HG02870 (cell line): ENCODE measurements around the gene MYH10.

Experiments used
- ATAC-seq: cut with Tn5 transposase; IDR thresholded peaks from one replicate; pipeline ENCODE4 v1.9.1; 2021; ENCODE audit warnings: mild to moderate bottlenecking, moderate library complexity; ENCODE audit not compliant: unreplicated experiment

The MYH10 gene

DNA sequence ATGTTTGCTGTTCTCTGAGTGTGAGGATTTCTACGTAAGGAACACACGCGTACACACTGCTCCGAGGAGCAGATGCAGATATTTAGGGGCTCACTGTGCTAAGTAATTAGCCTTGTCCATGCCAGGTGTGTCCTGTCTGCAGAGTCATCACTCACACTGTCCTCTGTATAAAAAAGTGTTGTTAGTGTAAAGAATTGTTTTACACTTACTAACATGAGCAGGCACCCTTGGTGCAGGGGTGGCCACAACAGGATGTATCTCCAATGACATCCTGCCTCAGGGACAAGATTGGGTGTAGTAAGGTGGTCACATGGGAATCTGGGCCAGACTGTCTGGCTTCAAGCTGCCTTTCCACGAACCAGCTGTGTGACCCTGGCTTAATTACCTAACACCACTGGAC is 130.9 kb downstream of the MYH10 start:
- no peak for ATAC-seq

DNA sequence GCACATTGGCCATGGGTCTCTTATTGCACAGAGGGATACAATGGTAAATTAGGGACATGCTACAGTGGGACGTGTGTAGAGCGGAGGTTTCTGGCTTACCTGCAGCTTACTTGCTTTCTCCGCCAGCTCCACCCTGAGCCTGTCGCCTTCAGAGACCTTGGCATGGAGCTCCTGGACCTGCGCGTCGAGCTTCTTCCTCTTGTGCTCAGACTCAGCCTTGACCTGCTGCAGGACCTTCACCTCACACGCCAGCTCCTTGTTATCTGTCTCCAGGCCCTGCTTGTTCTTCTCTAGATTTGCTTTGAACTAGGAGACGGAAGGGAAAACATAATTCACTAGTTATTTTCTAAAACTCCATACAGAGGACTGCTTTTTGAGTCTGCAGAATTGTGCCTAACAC is 131.4 kb downstream of the MYH10 start:
- no peak for ATAC-seq

GRCh38 chr17:8496081-8496480 is 134.4 kb downstream of the MYH10 start:
- no peak for ATAC-seq

- no peak for ATAC-seq
Observed at GRCh38 chr17:8494506-8495111, 135.9 kb downstream of the MYH10 start.

DNA sequence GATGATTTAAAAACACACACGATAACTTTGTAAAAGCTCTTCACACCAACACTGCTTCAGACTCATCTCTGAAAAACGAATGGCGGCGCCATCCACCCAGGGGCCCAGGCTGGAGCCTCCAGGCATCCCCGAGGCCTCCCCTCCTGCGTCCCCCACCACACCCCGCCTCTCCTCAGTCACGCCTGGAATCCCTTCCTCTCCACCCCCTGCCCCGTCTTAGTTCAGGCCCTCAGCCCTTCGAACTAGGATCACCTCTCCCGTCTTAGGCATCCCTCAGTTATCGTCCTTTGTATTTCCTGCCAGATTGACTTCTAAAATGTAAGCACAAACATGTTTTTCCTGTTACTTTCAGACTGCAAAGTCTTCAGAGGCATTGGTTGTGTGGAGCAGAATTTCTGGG is 136.5 kb downstream of the MYH10 start:
- ATAC-seq: no peak

DNA sequence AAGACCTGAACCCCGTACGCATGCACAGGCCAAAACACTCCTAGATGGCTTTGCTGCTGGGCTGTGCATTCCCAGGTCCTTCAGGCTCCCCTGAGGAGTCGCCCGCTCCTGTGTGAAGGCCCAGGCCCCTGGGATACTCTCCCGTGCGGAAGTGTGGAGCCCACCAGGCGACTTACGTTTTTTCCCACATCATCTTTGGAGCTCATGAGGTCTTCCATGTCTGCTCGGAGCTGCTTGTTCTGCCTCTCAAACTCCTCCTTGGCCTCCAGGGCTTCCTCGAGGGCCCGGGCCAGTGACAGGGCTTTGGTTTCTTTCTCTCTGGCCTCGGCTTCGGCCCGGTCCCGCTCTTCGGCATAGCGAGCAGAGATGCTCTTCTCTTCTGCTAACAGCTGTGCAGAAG is 138.4 kb downstream of the MYH10 start:
- ATAC-seq: no peak

GRCh38 chr17:8490256-8491023 is 140.1 kb downstream of the MYH10 start:
- ATAC-seq: no peak

DNA sequence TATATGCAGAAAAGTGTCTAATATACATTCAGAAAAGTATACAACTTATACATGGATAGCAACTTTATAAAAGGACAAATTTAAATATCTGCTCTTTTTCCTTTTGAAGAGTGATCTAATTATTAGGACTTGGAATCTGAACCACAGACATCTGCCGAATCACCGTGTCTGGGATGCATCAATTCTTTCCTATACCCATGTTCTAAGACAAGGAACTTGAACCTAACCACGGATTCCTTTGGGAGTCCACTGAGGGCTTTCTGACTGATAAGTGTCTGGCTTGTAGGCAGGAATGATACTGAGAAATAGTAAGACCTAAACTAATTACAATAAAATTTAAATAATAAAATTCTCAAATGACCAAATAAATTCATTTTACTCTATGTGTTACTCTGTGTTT is 140.7 kb downstream of the MYH10 start:
- no peak for ATAC-seq

- ATAC-seq: no peak
Observed at GRCh38 chr17:8488901-8489300, 141.6 kb downstream of the MYH10 start.

- no peak for ATAC-seq
Observed at GRCh38 chr17:8488491-8488890, 142.0 kb downstream of the MYH10 start.

DNA sequence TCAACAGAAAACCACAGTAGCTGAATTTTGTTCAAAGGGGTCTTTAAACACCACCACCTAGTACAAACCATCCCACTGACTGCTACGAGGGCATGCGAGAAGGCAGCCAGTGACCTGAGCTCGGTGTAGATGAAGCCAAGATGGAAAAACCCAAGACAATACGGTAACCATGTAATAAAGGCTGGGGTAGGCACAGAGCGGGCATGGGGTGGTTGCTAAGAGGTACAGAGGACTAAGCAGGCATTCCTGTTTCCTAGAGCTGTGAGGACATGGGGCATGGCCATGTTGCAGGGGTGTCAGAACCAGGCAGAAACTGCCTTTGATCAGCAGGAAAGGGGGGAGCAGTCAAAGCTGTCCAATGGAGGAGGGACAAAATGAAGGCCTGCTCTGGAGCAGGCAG is 142.8 kb downstream of the MYH10 start:
- no peak for ATAC-seq

GRCh38 chr17:8487130-8487645 is 143.3 kb downstream of the MYH10 start:
- ATAC-seq: no peak

DNA sequence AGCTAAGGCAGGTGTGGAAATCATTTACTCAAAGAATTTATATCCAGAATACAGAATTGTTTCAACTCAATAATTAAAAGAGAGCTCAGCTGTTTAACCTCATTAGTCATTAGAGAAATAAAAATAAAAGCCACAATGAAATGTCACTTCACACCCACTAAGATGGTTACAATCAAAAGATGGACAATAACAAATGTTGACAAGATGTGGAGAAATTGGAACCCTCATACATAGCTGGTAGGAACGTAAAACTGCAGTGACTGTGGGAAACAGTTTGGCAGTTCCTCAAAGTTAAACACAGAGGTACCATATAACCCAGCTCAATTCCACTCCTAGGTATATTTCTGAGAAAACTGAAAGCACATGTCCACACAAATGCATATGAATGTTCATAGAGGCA is 145.0 kb downstream of the MYH10 start:
- ATAC-seq: no peak

DNA sequence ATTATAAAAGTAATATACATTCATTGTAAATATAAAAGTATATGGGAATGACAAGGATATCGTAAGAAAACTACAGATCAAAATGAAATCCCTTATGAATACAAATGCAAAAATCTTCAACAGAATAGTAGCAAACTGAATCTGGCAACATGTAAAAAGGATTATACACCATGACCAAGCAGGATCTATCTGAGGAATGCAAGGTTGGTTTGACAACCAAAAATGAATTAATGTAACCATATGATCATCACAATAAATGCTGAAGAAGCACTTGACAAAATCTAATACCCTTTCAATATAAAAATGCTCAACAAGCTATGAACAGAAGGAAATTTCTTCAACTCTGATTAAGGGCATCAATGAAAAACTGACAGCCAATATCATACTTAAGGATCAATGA is 146.1 kb downstream of the MYH10 start:
- no peak for ATAC-seq

DNA sequence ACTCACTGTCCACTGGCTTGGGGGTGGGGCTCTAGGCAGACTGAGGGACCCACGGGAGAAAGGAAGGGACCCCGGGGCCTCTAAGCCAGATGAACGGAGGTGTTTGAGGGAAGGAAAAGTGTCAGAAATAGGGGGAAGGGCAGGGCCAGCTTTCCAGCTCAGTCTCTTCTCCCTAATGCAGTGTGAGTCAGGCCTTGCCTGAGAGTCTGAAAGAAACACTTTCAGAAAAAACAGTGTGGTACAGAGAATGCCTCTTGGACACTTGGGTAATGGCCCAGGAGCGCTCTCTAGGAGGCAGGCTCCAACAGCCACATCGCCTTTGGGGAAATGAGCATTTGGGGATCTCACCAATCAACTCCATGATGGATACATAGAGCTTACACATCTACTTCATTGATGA is 148.0 kb downstream of the MYH10 start:
- ATAC-seq: no peak

- no peak for ATAC-seq
Observed at GRCh38 chr17:8481703-8482102, 148.8 kb downstream of the MYH10 start.

GRCh38 chr17:8481089-8481488 is 149.4 kb downstream of the MYH10 start:
- ATAC-seq: no peak

GRCh38 chr17:8480011-8480976 is 150.2 kb downstream of the MYH10 start:
- ATAC-seq: no peak

DNA sequence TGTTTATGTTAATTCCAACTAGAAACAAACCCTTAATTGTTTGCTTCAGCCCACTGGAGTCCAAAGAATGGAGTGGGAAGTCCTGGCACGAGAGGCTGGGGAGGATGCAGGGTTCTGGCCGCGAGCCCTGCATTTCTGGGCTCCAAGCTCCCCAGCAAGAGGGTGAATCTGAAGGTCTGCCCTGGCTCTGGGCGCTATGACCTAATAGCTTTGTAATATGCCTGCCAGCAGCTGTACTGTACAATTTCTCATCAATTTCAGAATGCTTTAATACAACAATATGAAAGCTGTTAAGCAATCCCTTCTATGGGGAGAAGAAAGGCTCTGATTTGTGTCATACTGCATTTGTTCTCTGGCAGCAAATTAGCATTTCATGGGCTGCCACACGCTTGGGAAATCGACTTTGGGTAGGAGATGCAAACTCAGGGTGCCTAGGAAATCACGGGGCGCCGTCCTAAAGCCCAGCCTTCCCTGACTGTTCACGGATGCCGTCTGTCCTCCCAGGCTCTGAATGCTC is 151.0 kb downstream of the MYH10 start:
- ATAC-seq: no peak

DNA sequence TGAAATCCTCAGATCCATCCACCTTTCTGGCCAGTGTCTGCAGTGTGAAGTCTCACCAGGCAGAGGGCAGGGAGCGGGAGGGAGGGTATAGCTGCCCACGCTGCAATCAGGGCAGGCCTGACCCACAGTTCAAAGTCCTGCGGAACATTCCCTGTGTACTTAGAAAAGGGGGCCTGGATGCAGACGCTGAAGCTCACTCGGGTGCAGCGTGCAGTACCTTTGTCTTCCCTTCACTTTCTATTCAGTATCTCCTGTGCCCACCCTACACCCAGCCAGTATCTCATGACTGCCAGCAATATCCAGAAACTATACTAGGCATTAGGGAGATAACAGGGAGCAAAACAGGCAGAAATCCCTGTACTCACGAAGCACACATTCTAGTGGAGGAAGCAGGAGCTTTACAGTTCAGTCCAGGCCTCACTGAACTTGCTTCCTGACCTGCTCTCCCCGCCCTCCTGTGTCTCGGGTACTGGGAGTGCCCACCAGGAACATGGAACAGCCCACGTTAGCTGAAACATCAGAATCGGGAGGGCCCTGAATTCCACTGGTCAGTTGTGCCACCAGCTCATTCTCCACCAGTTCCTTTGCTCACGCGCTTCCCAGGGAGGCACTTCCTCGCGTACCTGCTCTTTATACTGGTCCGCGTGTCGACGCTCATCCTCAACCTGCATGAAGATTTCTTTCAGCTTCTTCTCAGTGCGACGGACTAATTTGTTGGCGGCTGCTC is 152.6 kb downstream of the MYH10 start:
- no peak for ATAC-seq

- ATAC-seq: no peak
Observed at GRCh38 chr17:8477171-8477570, 153.4 kb downstream of the MYH10 start.
